ENCODE results near the gene WWOX. TPM values are rescaled to one million over a fixed set of nuclear protein-coding genes. Genes with fewer than 3 reads are reported as not detected.

The WWOX gene
- polyA plus RNA-seq, 1 donor (not counting 4 experiments of a cell fraction or from before 2014, with no cell fraction given) = 5.1 TPM

GRCh38 chr16:78523212-78523985 is 423.9 kb downstream of the WWOX start:
- Histone ChIP-seq H3K79me2 (ENCODE audit: control insufficient read depth, insufficient read depth, low read length) (no peaks in the 10 kb centered on the region), H3K9me3 (ENCODE audit: control insufficient read depth, low read depth, low read length) (no peaks in the 10 kb centered on the region), H3K27me3 (ENCODE audit: control insufficient read depth, extremely low read depth, insufficient read depth, low read length) (no peaks in the 10 kb centered on the region), H2AFZ (ENCODE audit: control insufficient read depth, low read length) (no peak overlapping the region), H3K9me1 (ENCODE audit: control insufficient read depth, extremely low read depth, insufficient read depth, low read length) (no peaks in the 10 kb centered on the region), H3K36me3 (ENCODE audit: control insufficient read depth in 2 of 2, extremely low read depth in 1 of 2, insufficient read depth in 2 of 2, low read length in 2 of 2) (no peaks in the 10 kb centered on the region), H4K20me1 (ENCODE audit: control insufficient read depth, extremely low read depth, insufficient read depth, low read length) (no peaks in the 10 kb centered on the region), H3K4me3 (ENCODE audit: control insufficient read depth in 2 of 3, extremely low read depth in 1 of 3, insufficient read depth in 2 of 3, low read depth in 1 of 3, low read length in 3 of 3) (no peak overlapping the region), H3K4me2 (ENCODE audit: control insufficient read depth, extremely low read depth, insufficient read depth, low read depth, low read length) (no peak overlapping the region), H3K4me1 (ENCODE audit: control insufficient read depth, extremely low read depth, insufficient read depth, low read length) (peaks cover 2% of the 10 kb centered on the region), H3K27ac (ENCODE audit: control insufficient read depth, insufficient read depth, low read length) (no peak overlapping the region), H3K9ac (ENCODE audit: control insufficient read depth, extremely low read depth, insufficient read depth, low read length) (no peak overlapping the region)
- dilution Hi-C loops (cut with MboI; ENCODE audit: extremely low pct_ligation_motif_present, low sequenced_read_pairs) = no loop called here
- FAIRE-seq (no peak), DNase-seq (ENCODE audit: low read depth, low spot score) (no peak)
- TF ChIP-seq EZH2 (IDR thresholded peaks at IDR 0.05; ENCODE audit: low read length) = no peak
- no peak for TF ChIP-seq CTCF (optimal IDR thresholded peaks at IDR 0.05 in 1 of 3, IDR thresholded peaks at IDR 0.05 in 1 of 3, conservative IDR thresholded peaks at IDR 0.05 in 1 of 3; ENCODE audit: extremely low read depth in 1 of 3, insufficient read depth in 2 of 3, low read length in 3 of 3)

- no peaks in the 10 kb centered on the region for H3K9me1 ChIP-seq (ENCODE audit: control insufficient read depth, extremely low read depth, insufficient read depth, low read length)
- dilution Hi-C loops (cut with MboI; ENCODE audit: extremely low pct_ligation_motif_present, low sequenced_read_pairs) = no loop called here
- H3K27ac ChIP-seq (ENCODE audit: control insufficient read depth, insufficient read depth, low read length) = no peak overlapping the region
- no peaks in the 10 kb centered on the region for H3K9me3 ChIP-seq (ENCODE audit: control insufficient read depth, low read depth, low read length)
- no peaks in the 10 kb centered on the region for H3K79me2 ChIP-seq (ENCODE audit: control insufficient read depth, insufficient read depth, low read length)
- no peak for DNase-seq (ENCODE audit: low read depth, low spot score)
- no peak overlapping the region for H3K4me2 ChIP-seq (ENCODE audit: control insufficient read depth, extremely low read depth, insufficient read depth, low read depth, low read length)
- H3K4me1 ChIP-seq (ENCODE audit: control insufficient read depth, extremely low read depth, insufficient read depth, low read length) = peaks cover 6% of the 10 kb centered on the region
- FAIRE-seq = no peak
- no peaks in the 10 kb centered on the region for H3K36me3 ChIP-seq (ENCODE audit: control insufficient read depth in 2 of 2, extremely low read depth in 1 of 2, insufficient read depth in 2 of 2, low read length in 2 of 2)
- H4K20me1 ChIP-seq (ENCODE audit: control insufficient read depth, extremely low read depth, insufficient read depth, low read length) = no peaks in the 10 kb centered on the region
- H3K9ac ChIP-seq (ENCODE audit: control insufficient read depth, extremely low read depth, insufficient read depth, low read length) = no peak overlapping the region
- H3K27me3 ChIP-seq (ENCODE audit: control insufficient read depth, extremely low read depth, insufficient read depth, low read length) = no peaks in the 10 kb centered on the region
- H3K4me3 ChIP-seq (ENCODE audit: control insufficient read depth in 2 of 3, extremely low read depth in 1 of 3, insufficient read depth in 2 of 3, low read depth in 1 of 3, low read length in 3 of 3) = no peak overlapping the region
- H2AFZ ChIP-seq (ENCODE audit: control insufficient read depth, low read length) = no peak overlapping the region
- TF ChIP-seq CTCF (optimal IDR thresholded peaks at IDR 0.05 in 1 of 3, IDR thresholded peaks at IDR 0.05 in 1 of 3, conservative IDR thresholded peaks at IDR 0.05 in 1 of 3; ENCODE audit: extremely low read depth in 1 of 3, insufficient read depth in 2 of 3, low read length in 3 of 3) = no peak
- TF ChIP-seq EZH2 (IDR thresholded peaks at IDR 0.05; ENCODE audit: low read length) = no peak
Observed at GRCh38 chr16:78524066-78524595, 424.7 kb downstream of the WWOX start.

Measured in keratinocyte (primary cell).